ENCODE results near the gene PDPN.

The PDPN gene

GRCh38 chr1:13642306-13643004, 58.8 kb downstream of the PDPN start:
- TF ChIP-seq CTCF (IDR thresholded peaks at IDR 0.05; ENCODE audit: insufficient read depth, low read depth, low read length, missing control alignments): no peak
- DNase-seq (ENCODE audit: low read depth): peak; percentile 2
- no peak overlapping the region for H3K4me3 ChIP-seq (ENCODE audit: low read depth, low read length)

- no peak for TF ChIP-seq CTCF (IDR thresholded peaks at IDR 0.05; ENCODE audit: insufficient read depth, low read depth, low read length, missing control alignments)
- no peak overlapping the region for H3K4me3 ChIP-seq (ENCODE audit: low read depth, low read length)
- no peak for DNase-seq (ENCODE audit: low read depth)
Observed at GRCh38 chr1:13643017-13643416, 59.4 kb downstream of the PDPN start.

- no peak overlapping the region for H3K4me3 ChIP-seq (ENCODE audit: low read depth, low read length)
- DNase-seq (ENCODE audit: low read depth): peak; percentile 17
- TF ChIP-seq CTCF (IDR thresholded peaks at IDR 0.05; ENCODE audit: insufficient read depth, low read depth, low read length, missing control alignments): no peak
Observed at GRCh38 chr1:13646521-13646920, 62.9 kb downstream of the PDPN start.

GRCh38 chr1:13651279-13651678, 67.6 kb downstream of the PDPN start:
- no peak for TF ChIP-seq CTCF (IDR thresholded peaks at IDR 0.05; ENCODE audit: insufficient read depth, low read depth, low read length, missing control alignments)
- no peak overlapping the region for H3K4me3 ChIP-seq (ENCODE audit: low read depth, low read length)
- DNase-seq (ENCODE audit: low read depth): no peak

GRCh38 chr1:13652238-13652637, 68.6 kb downstream of the PDPN start:
- DNase-seq (ENCODE audit: low read depth): no peak
- H3K4me3 ChIP-seq (ENCODE audit: low read depth, low read length): no peak overlapping the region
- no peak for TF ChIP-seq CTCF (IDR thresholded peaks at IDR 0.05; ENCODE audit: insufficient read depth, low read depth, low read length, missing control alignments)

GRCh38 chr1:13661539-13661938, 77.9 kb downstream of the PDPN start:
- no peak for TF ChIP-seq CTCF (IDR thresholded peaks at IDR 0.05; ENCODE audit: insufficient read depth, low read depth, low read length, missing control alignments)
- no peak for DNase-seq (ENCODE audit: low read depth)
- H3K4me3 ChIP-seq (ENCODE audit: low read depth, low read length): no peak overlapping the region

- TF ChIP-seq CTCF (IDR thresholded peaks at IDR 0.05; ENCODE audit: insufficient read depth, low read depth, low read length, missing control alignments): no peak
- no peak overlapping the region for H3K4me3 ChIP-seq (ENCODE audit: low read depth, low read length)
- DNase-seq (ENCODE audit: low read depth): no peak
Observed at GRCh38 chr1:13662493-13662892, 78.9 kb downstream of the PDPN start.
